HUDEP-2 (cell line): ENCODE measurements around the gene C1QTNF1.

ENCODE experiments used
- DNase-seq, 76 experiments: peaks; one replicate each; lab custom pipeline; 2025; ENCODE audit not compliant: unreplicated experiment in 76 of 76; lab: John Stamatoyannopoulos, UW

The C1QTNF1 gene

GRCh38 chr17:79088997-79089328 lies 65.0 kb downstream of the C1QTNF1 start:
- no peak for DNase-seq

- no peak for DNase-seq
Measured at GRCh38 chr17:79089720-79090442, 65.9 kb downstream of the C1QTNF1 start.

DNA sequence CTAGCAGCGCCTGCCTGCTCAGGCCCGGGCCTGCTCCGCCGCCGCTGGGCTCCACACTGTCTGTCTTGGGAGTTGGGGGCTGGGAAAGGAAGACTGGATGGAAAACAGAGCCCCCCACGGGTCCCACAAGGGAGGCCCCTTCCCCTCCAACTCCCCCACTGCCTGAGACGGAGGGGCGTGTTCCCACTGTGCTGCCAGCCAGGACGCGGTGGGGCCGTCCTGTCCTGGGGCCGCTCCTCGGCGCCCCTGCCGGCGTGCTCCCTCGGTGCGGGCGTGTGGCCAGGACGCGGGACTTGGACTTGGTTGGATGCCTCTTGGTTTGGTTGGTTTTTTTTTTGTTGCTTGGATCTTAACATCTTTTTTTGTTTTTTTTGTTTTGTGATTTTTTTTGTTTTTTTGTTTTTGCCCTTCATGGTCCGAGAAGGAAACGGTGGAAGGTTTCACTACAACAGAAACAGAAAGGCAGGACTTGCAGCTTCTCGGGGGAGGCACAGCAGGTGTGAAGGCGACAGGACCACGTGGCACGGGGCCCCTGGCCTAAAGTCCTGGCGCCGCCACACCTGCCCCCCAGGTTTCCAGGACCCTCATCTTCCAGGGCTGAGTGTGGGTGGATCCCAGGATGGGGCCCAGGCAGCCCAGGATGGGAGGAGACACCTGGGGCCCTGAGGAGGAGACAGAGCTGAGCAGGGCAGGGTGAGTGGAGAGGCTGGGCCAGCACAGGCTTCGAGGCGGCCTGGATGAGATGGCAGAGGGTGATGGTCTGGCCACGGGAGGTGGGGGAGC lies 66.7 kb downstream of the C1QTNF1 start:
- DNase-seq, result no peak

DNA sequence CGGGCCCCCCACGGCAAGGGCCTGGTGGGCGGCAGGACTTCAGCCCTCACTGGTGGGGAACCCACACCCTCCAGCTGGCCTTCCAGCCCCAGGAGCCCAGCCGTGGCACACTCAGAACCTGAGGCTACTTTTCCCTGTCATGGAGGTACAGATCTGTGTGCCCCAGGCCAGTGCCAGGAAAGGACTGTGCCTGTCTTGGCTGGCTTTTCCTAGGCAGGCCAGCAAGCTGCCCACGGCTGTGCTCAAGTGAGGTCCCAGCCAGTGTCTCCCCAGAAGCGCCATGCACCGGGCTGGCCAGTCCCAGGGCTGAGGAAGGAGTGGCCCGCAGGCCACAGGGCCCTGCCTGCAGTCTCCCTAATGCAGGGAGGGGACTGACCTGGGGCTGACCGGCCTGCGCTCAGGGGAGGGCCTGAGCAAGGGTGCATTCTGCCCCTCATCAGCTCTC lies 67.3 kb downstream of the C1QTNF1 start:
- no peak for DNase-seq

DNA sequence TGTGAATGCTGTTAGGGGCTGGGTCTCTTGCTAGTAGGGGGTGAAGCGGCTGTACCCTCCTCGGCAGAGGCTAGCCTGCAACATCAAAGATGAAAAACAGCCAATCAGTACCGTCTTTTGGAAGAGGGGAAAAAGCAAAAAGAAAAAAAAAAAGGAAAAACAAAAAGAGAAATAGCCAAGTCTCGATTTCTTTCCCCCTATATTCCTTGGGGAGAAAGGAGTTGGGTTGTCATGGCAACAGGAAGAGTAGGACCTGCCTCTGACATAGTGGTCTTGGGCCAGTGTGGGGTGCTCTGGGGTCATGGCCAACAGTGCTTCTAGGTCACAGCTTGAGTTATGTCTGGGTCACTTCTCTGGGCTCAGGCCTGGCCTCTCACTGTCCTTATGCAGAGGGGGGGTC lies 68.6 kb downstream of the C1QTNF1 start:
- DNase-seq, result no peak

GRCh38 chr17:79093270-79093669 lies 69.3 kb downstream of the C1QTNF1 start:
- DNase-seq, result no peak

GRCh38 chr17:79094261-79094660 lies 70.3 kb downstream of the C1QTNF1 start:
- no peak for DNase-seq

DNA sequence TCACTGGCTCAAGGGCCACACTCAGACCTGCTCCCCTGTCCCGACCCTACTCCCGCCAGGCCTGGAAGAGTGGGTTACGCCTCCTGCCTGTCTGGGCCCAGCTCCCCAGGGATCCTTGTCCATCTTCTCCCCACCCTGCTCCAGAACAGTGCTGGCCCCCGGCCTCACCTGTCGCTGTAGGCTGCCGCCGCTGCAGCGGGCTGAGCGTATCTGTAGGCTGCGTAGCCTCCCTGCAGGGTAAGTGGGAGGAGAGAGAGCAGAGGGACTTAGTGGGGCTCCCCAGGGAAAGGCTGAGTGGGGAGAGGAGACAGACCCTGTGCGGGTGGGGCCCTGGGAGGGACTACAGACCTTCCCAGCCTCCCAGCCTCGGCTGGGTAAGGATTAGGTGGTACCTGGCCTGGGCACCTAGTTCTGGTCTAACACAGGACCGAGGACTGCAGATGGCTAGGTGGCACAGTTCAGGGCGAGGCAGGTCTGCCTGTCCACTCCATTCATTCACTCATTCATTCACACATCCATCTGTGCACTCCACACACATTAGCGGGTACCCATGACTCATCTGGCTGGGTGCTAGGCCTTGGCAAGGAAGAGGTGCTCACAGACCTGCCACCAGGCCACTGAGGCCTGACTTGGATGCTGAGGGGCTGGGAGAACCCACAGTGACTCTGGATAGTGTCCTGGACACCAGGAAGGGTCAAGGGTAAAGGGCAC lies 71.5 kb downstream of the C1QTNF1 start:
- DNase-seq, result no peak

DNA sequence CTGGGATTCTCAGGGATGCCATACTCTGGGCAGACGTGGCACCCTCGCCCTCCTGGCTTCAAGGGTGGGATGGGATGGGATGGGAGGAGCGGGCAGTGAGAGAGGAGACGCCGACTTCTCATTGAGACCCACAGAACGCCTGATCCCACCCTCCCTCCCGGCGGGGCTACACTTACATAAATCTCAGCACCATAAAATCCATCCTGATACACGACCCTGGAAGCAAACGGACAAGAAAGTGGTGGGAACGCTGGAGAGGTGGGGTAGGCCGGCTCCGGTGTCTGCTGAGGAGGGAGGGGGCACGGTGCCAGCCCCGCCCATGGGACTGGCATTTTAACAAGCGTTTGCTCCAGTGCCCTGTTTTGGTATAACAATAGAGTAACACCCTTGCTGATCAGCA lies 72.5 kb downstream of the C1QTNF1 start:
- no peak for DNase-seq

GRCh38 chr17:79097226-79098055 lies 73.5 kb downstream of the C1QTNF1 start:
- no peak for DNase-seq

DNA sequence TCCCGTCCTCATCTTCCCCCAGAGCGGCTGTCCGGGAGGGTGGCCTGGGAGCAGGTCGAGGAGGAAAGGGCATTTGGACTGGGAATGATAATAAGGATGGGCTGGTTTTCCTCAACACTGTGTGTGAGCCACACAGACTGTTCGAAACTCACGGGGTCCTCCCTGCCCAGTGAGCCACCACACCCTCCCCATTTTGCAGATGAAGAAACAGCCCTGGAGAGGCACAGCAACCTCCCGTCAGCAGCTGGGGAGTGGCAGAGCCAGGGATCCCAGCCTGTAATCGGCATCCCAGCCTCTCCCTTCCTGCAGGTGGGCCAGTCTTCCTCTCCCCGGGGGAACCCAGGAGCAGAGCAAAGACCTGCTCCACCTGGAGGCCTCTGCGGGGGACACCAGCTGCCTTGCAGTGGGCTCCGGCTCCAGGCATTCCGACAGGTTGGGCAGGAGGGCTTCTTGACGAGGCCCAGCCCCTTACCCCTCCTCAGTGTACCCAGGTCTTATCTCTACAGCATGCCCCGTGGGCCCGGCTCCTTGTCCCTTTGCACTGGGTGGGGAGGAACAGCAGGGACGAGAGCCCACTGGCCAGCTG lies 74.4 kb downstream of the C1QTNF1 start:
- no peak for DNase-seq
